RKO (cell line): ENCODE results near the gene AKAP1.
A peak's percentile ranks its signal among the peaks of the same experiment; 100 is the strongest.
"Not testable (repeated sequence)": the region's sequence is repeated elsewhere in the genome, so short reads cannot be mapped to it uniquely, and the experiment has no call there.

Experiments used
- DNase-seq: peaks from one replicate; pipeline ENCODE4 v3.0.0-alpha.2; 2016; ENCODE audit warnings: low spot score

AKAP1 gene

DNA sequence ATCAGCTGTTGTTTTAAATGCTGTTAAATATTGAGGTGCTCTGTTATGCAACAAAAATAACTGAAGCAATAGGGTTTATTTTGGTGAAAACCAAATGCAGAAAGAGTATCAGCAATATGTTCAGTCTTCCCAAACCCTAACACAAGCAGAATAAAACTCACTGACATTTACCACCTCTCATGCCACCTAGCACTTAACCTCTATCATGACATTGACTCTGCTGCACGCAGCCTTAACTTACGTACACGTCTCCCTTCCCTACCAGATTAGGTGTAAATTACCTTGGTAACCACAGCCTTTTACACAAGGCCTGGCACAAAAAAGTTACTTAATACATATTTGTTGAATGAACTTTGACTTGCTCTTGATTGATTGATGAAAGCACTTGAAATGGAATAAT lies 9.9 kb upstream of the AKAP1 start:
- no peak for DNase-seq

DNA sequence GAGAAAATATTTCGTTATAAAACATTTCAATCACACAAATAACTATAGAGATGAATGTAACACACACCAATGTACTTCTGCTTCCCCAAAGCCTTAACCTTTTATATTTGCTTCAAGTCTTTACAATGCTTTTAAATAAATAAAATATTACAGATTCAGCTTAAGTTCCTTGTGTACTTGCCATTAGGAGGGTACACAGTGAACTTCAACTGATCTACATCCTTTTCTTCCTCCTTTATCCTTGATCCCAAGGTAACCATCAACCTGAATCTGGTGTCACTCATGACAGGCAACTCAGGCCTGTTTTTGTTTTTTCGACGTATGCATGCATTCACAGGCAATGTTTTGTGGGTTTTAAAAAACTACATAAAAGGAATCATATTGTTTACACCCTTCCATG lies 9.3 kb upstream of the AKAP1 start:
- no peak for DNase-seq

DNA sequence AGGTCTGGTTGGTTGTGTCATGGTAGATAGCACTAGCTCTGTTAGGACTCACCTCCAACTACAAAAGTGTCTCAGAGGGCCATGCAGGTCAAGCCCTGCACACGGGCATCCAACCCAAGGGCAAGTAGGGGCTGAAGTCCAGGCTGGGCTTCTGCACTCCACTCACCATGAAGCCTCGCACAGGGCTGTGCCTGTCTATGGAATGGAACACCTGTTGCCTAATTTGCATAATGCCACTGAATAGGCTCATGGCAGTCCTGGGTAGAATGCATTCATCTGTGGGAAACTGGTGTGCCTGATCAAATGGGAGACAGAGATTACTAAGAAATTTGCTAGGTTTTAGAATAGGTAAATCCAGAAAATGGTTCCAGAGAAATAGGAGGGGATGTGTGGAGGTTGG lies 8.0 kb upstream of the AKAP1 start:
- no peak for DNase-seq

DNA sequence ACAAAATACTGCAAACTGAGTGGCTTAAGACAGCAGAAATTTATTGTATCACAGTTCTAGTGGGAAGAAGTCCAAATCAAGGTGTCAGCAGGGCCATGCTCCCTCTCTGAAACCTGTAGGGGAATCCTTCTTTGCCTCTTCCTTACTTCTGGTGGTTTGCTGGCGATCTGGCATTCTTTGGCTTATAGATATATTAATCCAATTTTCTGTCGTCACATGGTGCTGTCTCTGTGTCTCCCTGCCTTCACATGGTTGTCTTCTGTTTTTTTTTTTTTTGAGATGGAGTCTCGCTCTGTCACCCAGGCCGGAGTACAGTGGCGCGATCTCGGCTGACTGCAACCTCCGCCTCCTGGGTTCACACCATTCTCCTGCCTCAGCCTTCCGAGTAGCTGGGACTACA lies 6.8 kb upstream of the AKAP1 start:
- DNase-seq, result no peak

DNA sequence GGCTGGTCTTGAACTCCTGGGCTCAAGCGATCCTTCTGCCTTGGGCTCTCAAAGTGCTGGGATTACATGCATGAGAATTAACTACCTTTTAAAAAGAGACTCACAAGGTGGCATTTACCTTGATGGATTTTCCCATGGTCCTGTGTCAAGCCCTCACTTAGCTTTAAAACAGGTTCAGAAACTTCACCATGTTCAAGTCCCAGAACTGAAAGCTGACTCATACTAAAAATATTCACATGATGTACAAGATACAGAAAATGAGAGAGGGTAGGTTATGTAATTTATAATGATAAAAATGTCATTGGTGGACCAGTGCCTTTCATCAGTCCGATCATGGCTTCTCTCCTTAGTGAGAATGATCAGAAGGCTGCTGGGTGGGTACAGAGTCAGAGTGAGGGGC lies 4.3 kb upstream of the AKAP1 start:
- no peak for DNase-seq

DNA sequence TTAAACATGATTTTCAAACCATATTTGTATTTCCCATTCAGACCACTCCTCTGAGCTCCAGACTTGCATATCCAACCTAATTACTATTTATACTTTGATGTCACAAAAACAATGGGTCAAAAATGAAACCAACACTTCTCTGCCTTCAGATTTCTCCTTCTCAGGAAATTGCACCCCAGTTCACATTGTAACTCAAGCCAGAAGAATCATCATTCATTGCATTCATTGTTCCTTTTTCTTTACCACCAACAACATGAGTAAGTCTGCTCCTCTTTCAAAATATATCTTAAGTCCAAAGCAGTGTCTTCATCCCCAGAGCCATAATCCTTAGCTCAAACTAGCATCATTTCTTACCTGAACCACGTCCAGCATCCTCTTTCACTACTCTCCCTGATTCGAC lies 2.6 kb upstream of the AKAP1 start:
- no peak for DNase-seq

DNA sequence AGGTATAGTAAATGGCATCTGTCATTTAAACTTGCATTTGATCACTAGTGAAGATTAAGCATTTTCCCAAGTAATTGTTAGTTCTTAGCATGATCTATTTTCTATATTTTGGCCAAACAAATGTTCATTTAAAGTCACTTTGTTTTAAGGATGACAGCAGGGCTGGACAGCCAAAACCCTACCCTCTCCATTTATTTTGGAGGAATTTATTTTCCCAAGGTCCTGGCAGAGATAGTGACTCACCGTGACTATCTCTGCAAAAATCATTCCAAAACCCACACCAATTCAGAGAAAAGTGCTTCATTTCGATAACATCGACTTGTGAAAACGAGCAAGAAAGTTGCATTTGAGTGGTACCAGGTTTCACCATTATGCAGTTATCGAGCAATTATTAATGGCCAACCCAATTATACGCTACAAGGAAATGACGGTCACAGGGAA lies 665 bp upstream of the AKAP1 start:
- DNase-seq, result peak; percentile 40

DNA sequence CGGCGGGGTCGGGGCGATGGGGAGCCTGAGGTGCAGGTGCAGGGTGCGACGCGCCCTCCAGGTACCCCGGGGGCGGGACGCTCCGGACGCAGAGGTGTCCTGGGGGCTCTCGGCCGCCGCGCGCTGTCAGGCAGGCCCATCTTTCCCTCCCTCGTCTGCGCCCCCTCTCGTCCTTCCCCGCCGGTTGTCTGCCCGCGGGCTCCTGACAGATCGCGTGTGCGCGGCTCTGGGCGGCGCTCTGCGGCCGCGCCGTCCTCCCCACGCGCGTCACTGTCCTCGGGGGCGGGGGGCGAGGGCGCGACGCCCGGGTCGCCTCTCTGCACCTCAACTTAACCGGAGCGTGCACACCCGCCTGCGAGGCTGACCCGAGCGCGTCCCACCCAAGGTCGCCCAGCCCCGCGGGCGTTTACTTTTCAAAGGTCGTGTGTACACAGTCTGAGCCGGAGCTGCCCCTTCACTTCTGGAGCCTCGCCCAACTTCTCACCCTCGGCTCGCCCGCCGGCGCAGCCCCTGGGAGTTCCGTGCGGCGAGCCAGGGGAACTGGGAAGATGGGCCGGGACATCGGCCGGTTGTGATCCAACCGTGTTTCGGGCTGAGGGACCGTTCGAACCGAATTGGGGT lies 512 bp downstream of the AKAP1 start:
- DNase-seq, result peak; percentile 39

DNA sequence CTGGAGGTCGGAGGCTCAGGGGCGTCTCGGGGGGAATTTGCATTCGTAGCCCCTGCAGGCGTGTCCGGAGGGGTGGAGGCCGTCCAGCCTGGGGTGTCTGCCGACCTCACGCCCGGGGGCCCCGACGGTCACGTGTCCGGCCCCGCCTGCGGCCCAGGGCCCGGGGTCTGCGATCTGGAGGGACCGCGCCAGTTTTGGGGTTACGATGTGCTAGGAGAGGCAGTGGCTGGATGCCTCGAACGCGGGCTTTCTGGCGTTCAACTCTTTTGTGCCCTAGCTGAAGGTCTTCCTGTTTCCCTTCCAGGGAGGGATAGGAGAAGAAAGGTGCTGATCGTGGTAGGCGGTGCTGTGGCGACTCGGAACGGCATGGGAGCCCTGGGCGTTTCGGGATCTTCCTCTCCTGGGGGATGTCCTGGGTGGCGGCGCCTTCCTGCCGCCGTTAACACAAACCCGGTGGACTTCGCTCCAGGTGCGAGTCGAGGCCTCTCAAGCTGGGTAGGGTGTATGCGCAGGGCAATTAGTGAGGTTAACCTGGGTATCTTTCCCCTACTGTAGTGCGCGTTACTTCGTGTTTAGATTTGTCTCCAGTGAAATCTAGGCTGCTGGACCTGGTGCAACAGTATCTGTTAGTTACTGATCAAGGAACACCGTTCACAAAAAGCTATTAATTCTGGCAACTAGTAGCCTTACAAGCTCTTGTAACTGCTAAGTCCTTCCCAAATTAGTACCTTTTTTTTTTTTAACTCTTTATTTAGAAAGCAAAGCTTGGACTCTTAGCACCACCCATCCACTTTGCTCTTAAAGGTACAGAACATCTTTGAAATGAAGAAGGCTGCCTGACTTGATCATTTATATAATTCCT lies 1.3 kb downstream of the AKAP1 start:
- DNase-seq, result peak; percentile 38

DNA sequence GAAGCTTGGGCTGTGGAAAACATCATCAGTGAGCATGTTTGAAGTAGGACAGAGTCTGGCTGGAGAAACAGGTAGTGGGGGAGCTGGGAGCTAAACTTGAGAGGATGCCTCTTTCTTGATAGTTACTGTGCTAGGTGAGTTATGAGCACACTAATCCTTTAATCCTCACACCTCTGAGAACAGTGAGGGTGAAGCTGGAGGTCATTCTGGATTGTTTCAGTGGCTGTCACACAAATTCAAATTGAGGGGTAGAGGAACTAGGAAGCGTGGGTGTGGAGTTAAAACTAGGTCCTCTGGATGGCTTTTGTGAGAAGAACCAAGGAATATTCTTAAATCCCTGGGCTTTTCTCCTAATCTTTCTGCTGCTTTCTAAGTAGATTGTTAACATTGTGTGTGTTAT lies 3.3 kb downstream of the AKAP1 start:
- no peak for DNase-seq

DNA sequence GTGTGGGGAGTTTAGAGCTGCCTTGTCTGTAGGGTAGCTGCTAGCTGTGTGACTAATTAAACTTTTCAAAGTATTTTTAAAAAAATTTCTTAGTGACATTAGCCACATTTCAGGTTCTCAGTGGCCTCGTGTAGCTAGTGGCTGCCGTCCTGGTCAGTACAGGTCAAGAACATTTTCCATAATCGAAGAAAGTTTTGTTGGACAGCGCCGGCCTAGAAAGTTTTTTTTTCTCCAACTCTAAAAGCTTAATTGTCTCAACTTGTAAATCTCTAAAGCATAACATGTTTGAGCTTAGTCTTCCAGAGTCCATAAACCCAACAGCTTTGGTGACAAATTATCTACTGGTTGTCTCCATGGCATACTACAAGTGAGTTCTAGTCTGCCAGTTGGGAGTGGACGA lies 4.3 kb downstream of the AKAP1 start:
- DNase-seq, result no peak

DNA sequence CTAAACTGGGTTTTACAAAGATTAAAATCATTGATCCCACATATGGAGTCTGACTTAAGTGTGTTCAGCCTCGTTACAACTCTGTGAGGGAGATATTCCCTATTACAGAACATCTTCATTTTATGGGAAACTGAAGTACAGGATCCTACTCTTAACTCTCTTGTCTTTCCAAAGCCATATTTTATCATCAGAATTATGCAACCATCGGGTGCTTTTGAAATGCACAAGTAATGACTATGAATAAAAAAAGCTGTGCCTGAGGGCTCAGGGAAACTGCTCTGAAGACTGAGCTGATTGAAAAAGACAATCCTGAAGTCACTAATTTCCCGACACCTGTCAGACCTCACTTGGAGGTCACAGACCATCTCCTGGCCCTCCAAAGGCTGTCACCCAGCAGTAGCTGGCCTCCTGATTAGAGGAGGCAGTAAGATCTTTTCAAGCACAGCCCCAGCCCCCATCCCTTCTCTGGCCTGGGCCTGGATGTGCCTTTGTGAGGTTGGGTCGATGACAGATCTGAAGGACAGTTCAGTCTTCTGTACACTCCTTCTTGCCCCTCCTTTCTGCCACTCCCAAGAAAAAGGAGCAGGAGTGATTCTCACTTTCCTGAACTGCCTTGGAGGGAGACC lies 5.6 kb downstream of the AKAP1 start:
- DNase-seq, result no peak

DNA sequence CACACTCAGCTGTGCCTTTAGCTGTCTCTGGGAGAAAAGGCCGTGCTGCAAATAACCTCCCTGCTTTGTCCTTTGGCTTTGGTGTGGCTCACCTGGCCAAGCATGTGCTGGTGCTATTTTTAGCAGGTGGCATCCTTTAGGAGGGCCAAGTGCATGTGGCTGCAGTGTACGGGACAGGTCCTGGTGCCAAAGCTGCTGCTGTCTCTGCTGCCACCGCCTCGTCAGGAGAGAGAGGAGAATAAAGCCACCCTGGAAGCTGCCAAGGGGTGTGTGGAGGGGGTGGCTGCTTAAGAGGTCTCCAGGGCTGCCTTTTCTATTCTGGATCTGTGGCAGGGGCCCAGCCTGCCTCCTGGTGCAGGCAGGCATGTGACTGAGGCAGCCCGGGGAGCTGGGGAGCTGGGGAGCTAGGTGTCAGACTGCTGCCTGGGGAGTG lies 6.2 kb downstream of the AKAP1 start:
- no peak for DNase-seq

DNA sequence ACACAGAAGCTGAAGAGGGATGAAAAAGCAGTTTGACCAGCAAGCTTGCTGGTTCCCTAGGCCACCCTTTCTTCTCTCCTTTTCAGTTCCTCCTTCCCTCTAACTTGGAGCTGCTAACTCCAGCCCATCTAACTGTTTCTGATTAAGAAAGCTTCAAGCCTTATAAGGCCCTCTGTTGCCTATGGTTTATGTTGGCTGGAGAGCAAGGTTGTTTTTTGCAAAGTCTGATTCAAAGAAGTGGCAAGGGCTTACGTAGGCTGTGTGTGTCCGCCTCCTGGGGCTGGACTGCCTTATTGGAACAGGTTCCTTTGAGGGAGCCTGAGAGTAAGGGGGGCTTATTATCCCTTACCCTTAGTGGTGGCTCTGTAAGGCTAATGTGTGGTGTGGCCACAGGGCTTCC lies 7.1 kb downstream of the AKAP1 start:
- DNase-seq, result no peak

DNA sequence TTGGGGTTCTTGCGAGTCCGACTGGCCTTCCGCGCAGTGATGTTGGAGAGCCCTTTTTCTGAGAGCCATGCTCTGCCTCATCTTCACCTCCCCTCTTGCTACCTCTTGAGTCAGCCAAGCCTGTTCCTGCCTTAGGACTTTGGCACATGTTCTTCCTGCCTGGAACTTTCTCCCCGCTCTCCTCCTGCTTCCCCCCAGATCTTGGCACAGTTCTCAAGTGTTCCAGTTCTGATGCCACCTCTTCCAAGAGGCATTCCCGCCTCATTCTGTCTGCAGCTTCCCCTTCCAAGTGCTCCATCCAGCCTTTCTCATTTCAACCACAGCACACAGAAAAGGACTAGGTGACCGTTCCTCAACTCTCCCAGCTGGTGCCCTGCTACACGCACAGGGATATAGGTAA lies 7.7 kb downstream of the AKAP1 start:
- DNase-seq, result no peak

DNA sequence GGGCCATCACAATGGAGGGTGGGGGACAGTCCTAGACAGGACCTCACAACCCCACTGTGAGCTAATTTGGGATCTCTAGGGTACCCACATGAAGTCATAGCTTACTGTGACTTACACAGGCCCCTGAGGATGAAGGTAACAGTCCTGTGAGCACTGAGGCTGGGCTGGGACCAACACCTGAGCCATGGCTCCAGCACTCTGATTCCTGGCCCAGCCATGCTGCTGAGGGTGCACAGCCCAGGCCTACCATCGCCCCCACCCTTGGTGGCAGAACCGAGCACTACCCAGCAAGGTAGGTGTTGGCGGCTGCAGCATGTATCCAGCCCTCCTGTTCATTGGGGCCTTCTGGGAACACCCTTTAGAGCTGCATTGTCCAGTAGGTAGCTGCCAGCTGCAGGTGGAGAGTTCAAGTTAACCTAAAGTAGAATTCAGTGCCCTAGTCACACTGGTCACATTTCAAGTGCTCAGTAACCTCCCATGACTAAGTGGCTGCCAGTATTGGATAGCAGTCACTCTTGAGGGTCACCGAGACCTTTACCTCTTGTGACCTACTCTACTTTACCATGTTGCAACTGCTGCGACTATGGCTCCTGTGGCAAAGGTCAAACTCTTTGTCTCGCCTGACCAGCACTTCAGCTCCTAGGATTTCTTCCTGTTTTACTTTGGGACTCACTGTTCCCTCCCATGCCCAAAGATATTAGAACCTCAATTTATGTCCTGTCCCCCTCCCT lies 11.6 kb downstream of the AKAP1 start:
- no peak for DNase-seq

DNA sequence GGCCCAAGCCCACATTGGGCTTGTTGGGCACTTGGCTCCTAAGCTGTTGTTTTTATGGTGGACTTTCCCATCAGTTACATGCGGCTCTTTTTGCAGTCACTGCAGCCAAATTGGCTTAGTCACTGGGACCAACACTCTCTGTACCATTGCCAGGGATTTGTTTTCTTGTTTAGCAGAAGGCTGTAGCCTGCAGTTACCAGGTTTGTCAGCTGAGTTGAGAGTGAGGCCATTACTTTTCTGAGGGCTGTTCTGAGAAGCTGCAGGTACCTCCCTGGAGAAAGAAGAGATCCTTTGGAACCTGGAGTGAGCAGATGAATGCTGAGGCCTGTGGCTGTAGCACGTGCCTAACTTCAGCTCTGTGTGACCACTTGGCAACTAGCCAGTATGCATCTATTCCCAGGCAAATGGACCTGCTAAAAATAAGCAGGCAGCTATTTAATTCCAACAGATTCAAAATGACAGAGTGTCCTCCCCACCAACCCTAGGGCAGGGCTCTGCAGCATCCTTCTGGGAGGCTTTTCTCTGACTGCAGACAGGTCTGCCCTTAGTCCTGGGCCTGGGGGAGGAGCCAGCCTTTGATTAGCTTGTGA lies 12.9 kb downstream of the AKAP1 start:
- DNase-seq, result no peak

DNA sequence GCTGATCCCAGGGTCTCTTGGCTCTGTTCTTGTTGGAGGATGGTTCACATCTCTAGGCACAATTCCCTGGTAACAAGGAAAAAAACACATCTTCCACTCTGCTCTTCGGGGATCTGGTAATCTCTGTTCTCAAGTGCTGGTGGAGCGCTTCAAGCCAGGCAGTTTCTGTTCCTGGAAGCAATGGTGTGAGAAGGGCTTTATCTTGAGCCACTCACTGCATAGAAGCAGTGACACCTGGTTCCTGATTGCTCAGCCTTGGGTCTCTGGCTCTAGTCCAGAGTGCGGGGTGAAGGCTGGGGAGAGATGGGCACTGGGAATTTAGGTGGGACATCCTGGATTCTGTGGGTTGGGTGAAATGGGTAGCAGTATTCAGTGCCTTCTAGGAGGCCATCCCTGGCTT lies 14.1 kb downstream of the AKAP1 start:
- no peak for DNase-seq

DNA sequence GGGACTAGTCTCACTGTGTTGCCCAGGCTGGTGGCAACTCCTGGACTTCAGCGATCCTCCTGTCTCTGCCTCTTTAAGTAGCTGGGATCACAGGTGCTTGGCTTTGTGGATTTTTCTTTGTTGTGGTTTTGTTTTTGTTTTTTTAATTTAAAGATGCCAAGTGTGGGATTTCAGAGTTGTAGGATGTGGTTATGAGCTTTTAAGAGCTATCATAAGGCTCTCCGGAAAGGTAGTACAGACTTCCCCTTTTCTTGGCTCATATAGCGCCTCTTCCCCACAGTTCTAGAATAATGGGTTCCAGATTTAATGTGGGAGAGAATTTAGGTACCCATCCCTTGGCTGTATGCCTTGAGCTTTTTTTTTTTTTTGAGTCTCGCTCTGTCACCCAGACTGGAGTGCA lies 17.1 kb downstream of the AKAP1 start:
- DNase-seq, result no peak

DNA sequence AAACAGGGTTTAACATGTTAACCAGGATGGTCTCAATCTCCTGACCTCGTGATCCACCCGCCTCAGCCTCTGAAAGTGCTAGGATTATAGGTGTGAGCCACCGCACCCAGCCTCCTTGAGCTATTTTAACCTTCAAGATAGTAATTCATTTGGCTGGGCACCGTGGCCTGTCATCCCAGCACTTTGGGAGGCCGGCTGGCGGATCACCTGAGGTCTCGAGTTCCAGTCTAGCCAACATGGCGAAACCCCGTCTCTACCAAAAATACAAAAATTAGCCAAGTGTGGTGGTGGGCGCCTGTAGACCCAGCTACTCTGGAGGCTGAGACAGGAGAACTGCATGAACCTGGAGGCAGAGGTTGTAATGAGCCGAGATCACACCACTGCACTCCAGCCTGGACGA lies 17.6 kb downstream of the AKAP1 start:
- DNase-seq, result not testable (repeated sequence)

DNA sequence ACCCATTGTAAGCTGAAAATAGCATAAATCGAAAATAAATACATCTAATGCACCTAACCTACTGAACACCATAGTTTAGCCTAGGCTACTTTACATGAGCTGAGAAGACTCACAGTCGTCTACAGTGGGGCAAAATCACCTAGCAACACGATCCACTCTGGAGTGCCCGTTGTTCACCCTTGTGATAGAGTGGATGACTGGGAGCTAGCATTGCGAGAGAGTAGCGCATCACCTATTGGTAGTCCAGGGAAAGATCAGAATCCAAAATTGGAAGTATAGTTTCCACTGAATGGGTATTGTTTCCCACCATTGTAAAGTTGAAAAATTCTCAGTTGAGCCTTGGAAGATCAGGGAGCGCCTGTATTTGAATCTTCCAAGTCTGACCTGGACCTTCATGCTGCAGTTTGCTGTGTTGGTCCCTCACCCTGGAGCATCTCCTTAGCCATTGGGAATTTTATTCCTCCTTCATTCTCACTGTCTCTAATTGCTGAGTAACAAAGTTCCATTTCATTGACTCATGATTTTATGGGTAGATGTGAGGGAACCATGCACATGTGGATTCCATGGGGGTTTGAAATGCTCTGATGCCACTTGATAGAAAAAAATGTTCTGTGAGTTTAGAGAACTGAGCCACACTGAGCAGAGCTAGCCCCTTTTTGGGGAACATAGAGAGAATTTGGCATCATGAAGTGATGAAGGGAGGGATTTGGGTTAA lies 19.6 kb downstream of the AKAP1 start:
- no peak for DNase-seq

DNA sequence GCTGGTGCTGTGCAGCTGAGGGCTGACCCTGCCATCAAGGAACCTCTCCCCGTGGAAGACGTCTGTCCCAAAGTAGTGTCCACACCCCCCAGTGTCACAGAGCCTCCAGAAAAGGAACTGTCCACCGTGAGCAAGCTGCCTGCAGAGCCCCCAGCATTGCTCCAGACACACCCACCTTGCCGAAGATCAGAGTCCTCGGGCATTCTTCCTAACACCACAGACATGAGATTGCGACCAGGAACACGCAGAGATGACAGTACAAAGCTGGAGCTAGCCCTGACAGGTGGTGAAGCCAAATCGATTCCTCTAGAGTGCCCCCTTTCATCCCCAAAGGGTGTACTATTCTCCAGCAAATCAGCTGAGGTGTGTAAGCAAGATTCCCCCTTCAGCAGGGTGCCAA lies 20.5 kb downstream of the AKAP1 start:
- no peak for DNase-seq
